Measurements from ENCODE around the gene PPHLN1.
A peak's percentile ranks its signal among the peaks of the same experiment; 100 is the strongest.
"Not testable (repeated sequence)": the region's sequence is repeated elsewhere in the genome, so short reads cannot be mapped to it uniquely, and the experiment has no call there.

PPHLN1 gene

GRCh38 chr12:42323856-42324255 is 2.1 kb upstream of the PPHLN1 start:
- DNase-seq: no peak

- DNase-seq: no peak
These were observed 678 bp upstream of the PPHLN1 start for GRCh38 chr12:42325326-42325652.

- peak; percentile 41 for DNase-seq
These were observed 717 bp downstream of the PPHLN1 start for GRCh38 chr12:42326541-42327226.

GRCh38 chr12:42327227-42327590 is 1.2 kb downstream of the PPHLN1 start:
- no peak for DNase-seq

GRCh38 chr12:42330097-42330496 is 4.1 kb downstream of the PPHLN1 start:
- not testable (repeated sequence) for DNase-seq

- peak; percentile 21 for DNase-seq
These were observed 6.6 kb downstream of the PPHLN1 start for GRCh38 chr12:42332301-42333285.

- DNase-seq: no peak
These were observed 10.3 kb downstream of the PPHLN1 start for GRCh38 chr12:42336286-42336685.

GRCh38 chr12:42338280-42338679 is 12.3 kb downstream of the PPHLN1 start:
- no peak for DNase-seq

- DNase-seq: no peak
These were observed 16.1 kb downstream of the PPHLN1 start for GRCh38 chr12:42342028-42342427.

GRCh38 chr12:42343721-42344120 is 17.8 kb downstream of the PPHLN1 start:
- DNase-seq: no peak

GRCh38 chr12:42346403-42347002 is 20.5 kb downstream of the PPHLN1 start:
- no peak for DNase-seq

- DNase-seq: not testable (repeated sequence)
These were observed 23.4 kb downstream of the PPHLN1 start for GRCh38 chr12:42349119-42350020.

- not testable (repeated sequence) for DNase-seq
These were observed 24.0 kb downstream of the PPHLN1 start for GRCh38 chr12:42350021-42350407.

- DNase-seq: no peak
These were observed 30.4 kb downstream of the PPHLN1 start for GRCh38 chr12:42356344-42356743.

- no peak for DNase-seq
These were observed 34.9 kb downstream of the PPHLN1 start for GRCh38 chr12:42360747-42361403.

GRCh38 chr12:42361909-42362646 is 36.1 kb downstream of the PPHLN1 start:
- DNase-seq: no peak

GRCh38 chr12:42362647-42363260 is 36.8 kb downstream of the PPHLN1 start:
- DNase-seq: no peak

- DNase-seq: no peak
These were observed 38.7 kb downstream of the PPHLN1 start for GRCh38 chr12:42364692-42365091.

GRCh38 chr12:42365486-42365885 is 39.5 kb downstream of the PPHLN1 start:
- no peak for DNase-seq

GRCh38 chr12:42370013-42370412 is 44.0 kb downstream of the PPHLN1 start:
- no peak for DNase-seq
